T47D (cell line): ENCODE measurements around the gene GPR179.

Source experiments
- DNase-seq, 2 experiments: peaks; one replicate each; pipeline versions ENCODE4 v3.0.0 to v3.0.0-alpha.2; 2011 to 2012; ENCODE audit warnings: low read depth in 1 of 2, low spot score in 1 of 2
- JUND ChIP-seq: IDR thresholded peaks from 2 replicates; pipeline ENCODE4 v1.6.1; 2012; ENCODE audit warnings: low read depth
- in situ Hi-C: cut with HindIII; loops from 2 replicates; pipeline ENCODE4 v1.10.0; 2016; ENCODE audit warnings: low sequenced_read_pairs, low pct_unique_long_range_greater_than_20kb

The GPR179 gene, protein sequence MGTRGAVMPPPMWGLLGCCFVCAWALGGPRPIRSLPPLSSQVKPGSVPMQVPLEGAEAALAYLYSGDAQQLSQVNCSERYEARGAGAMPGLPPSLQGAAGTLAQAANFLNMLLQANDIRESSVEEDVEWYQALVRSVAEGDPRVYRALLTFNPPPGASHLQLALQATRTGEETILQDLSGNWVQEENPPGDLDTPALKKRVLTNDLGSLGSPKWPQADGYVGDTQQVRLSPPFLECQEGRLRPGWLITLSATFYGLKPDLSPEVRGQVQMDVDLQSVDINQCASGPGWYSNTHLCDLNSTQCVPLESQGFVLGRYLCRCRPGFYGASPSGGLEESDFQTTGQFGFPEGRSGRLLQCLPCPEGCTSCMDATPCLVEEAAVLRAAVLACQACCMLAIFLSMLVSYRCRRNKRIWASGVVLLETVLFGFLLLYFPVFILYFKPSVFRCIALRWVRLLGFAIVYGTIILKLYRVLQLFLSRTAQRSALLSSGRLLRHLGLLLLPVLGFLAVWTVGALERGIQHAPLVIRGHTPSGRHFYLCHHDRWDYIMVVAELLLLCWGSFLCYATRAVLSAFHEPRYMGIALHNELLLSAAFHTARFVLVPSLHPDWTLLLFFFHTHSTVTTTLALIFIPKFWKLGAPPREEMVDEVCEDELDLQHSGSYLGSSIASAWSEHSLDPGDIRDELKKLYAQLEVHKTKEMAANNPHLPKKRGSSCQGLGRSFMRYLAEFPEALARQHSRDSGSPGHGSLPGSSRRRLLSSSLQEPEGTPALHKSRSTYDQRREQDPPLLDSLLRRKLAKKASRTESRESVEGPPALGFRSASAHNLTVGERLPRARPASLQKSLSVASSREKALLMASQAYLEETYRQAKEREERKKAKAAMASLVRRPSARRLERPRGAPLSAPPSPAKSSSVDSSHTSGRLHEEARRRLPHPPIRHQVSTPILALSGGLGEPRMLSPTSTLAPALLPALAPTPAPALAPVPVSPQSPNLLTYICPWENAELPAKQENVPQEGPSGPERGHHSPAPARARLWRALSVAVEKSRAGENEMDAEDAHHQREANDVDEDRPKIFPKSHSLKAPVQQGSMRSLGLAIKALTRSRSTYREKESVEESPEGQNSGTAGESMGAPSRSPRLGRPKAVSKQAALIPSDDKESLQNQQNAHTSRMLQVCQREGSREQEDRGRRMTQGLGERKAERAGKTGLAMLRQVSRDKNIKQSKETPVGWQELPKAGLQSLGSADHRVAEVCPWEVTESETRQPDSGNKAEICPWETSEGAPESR (N-terminal part only)

GRCh38 chr17:38343608-38344419 is at the start of gene GPR179:
Gene GPR179 (minus strand): TSS chr17:38343956. CDS start chr17:38343789, 167 bp downstream.
- in situ Hi-C loops = no loop called here
- TF ChIP-seq JUND = no peak
- DNase-seq = no peak

DNA sequence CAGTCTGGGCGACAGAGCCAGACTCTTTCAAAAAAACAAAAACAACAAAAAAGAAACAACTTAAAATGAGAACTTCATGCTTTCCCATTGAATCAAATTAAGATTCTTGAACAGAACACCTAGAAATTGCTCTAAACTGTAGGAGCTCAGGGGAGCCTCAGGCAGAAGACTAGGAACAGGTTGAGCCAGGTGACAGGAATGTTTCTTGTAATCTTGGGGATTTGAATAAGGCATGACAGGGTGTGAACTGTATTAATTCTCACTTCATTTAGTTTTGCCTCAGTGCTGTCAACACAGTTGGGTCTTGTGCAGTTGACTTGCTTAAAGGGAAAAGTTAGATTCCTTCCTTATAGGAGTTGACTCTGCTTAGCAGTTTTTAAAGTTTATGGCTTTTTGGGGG is 35.7 kb upstream of the GPR179 start:
- in situ Hi-C loops = no loop called here
- DNase-seq = peak; percentile 55 to 78
- TF ChIP-seq JUND = no peak

GRCh38 chr17:38369124-38369886 is 25.5 kb upstream of the GPR179 start:
- TF ChIP-seq JUND = no peak

GRCh38 chr17:38364741-38365140 is 21.0 kb upstream of the GPR179 start:
- no peak for DNase-seq
- in situ Hi-C loops = no loop called here
- TF ChIP-seq JUND = no peak

More at GRCh38 chr17:38369124-38369886, 25.5 kb upstream of the GPR179 start:
- DNase-seq = no peak
- in situ Hi-C loops = no loop called here

DNA sequence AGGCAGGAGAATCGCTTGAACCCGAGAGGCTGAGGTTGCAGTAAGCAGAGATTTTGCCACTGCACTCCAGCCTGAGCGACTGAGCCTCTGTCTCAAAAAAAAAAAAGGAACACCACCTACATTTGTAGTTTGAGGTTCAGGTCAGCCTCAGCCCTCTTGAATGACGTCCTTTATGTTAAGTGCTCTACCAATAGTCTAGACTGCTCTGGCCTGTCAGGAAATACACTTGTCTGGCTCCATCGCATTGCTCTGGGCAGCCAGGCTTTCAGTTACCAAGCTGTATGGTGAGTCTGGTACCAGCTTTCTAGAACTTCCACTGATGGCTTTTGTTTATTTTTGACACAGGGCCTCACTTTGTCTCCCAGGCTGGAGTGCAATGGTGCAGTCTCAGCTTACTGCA is 19.3 kb upstream of the GPR179 start:
- in situ Hi-C loops = no loop called here
- no peak for DNase-seq
- no peak for TF ChIP-seq JUND

- in situ Hi-C loops = no loop called here
- TF ChIP-seq JUND = no peak
- no peak for DNase-seq
Observed at GRCh38 chr17:38361694-38362465, 18.1 kb upstream of the GPR179 start.

GRCh38 chr17:38358586-38359513 is 15.1 kb upstream of the GPR179 start:
- DNase-seq = peak in 1 of 2 experiments; percentile 24
- no peak for TF ChIP-seq JUND
- in situ Hi-C loops = no loop called here

GRCh38 chr17:38357486-38358123 is 13.8 kb upstream of the GPR179 start:
- in situ Hi-C loops = no loop called here
- DNase-seq = no peak
- TF ChIP-seq JUND = no peak

DNA sequence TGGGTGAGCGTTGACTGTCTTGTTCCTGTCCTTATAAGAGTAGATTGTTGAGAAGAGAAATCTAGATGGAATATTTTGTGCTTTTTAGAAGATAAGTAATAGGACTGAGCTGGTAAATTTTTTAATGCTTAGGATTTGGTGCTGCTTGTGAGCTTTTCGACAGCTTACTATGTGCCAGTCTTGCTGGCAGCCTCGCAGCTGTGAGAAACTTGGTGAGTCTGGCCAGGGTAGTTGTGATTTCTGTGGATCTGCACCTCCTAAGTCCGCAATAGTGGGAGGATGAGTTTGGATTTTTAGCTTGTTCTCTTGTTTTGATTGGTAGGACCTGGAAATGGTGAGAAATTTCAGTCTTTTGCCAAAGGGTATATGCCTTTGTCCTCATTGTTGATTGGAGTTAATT is 11.5 kb upstream of the GPR179 start:
- TF ChIP-seq JUND = no peak
- DNase-seq = no peak
- in situ Hi-C loops = no loop called here

DNA sequence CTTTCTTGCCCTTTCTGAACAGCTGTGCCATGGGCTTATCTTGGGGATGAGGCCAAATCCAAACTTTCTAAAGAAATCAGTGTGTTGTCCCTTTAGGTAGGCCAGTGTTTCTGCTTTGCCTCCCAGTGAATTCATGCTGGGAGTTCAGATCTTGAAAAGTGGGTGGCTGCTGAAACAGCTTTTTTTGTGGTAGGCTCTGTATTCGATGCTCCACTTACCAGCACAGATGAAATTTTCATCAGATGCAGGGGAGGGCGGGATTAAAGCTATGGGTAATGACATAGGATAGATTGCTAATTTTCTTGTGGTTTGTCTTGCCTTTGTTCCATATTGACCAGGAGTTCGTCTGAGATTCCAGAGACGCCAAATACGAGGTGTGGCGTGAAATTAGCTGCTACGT is 10.7 kb upstream of the GPR179 start:
- DNase-seq = no peak
- in situ Hi-C loops = no loop called here
- TF ChIP-seq JUND = no peak
